OCI-LY3 (cell line): ENCODE measurements around the gene HDAC4.

Experiments used
- EZH2phosphoT487 ChIP-seq: fragments of 200-600 bp; shearing (Covaris generic); IDR thresholded peaks from 2 replicates; pipeline ENCODE4 v1.6.1; 2018; ENCODE audit warnings: antibody characterized with exemption, mixed run types, low read depth
- TF ChIP-seq, protein P1 (sequence below): fragments of 200-600, 300-600 bp; sonication (generic); IDR thresholded peaks from 2 replicates; pipeline ENCODE4 v1.5.1; 2014; ENCODE audit warnings: antibody characterized with exemption, low read length, low read depth

DNA sequence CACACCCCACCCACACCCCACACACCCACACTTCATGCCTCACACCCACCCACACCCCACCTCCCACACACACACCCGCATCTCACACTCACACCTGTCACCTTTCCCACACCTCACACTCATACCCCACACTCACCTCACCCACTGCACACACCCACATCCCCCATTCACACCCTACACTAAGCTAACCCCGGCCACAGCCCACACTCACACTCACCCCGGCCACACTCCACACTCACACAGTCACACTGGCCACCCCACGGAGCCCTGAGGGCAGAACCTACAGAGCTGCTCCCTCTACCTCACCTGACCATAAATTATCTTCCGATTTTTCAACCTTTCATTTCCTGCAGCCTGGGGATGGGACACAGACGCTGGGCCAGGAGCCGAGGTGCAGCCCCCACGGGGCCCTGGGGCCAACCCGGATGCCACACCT lies 241.3 kb downstream of the HDAC4 start:
- TF ChIP-seq, protein P1, sequence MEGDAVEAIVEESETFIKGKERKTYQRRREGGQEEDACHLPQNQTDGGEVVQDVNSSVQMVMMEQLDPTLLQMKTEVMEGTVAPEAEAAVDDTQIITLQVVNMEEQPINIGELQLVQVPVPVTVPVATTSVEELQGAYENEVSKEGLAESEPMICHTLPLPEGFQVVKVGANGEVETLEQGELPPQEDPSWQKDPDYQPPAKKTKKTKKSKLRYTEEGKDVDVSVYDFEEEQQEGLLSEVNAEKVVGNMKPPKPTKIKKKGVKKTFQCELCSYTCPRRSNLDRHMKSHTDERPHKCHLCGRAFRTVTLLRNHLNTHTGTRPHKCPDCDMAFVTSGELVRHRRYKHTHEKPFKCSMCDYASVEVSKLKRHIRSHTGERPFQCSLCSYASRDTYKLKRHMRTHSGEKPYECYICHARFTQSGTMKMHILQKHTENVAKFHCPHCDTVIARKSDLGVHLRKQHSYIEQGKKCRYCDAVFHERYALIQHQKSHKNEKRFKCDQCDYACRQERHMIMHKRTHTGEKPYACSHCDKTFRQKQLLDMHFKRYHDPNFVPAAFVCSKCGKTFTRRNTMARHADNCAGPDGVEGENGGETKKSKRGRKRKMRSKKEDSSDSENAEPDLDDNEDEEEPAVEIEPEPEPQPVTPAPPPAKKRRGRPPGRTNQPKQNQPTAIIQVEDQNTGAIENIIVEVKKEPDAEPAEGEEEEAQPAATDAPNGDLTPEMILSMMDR: no peak
- TF ChIP-seq EZH2phosphoT487: no peak
